Measurements from ENCODE around the gene SEMA3G.

- TF ChIP-seq, protein P1, sequence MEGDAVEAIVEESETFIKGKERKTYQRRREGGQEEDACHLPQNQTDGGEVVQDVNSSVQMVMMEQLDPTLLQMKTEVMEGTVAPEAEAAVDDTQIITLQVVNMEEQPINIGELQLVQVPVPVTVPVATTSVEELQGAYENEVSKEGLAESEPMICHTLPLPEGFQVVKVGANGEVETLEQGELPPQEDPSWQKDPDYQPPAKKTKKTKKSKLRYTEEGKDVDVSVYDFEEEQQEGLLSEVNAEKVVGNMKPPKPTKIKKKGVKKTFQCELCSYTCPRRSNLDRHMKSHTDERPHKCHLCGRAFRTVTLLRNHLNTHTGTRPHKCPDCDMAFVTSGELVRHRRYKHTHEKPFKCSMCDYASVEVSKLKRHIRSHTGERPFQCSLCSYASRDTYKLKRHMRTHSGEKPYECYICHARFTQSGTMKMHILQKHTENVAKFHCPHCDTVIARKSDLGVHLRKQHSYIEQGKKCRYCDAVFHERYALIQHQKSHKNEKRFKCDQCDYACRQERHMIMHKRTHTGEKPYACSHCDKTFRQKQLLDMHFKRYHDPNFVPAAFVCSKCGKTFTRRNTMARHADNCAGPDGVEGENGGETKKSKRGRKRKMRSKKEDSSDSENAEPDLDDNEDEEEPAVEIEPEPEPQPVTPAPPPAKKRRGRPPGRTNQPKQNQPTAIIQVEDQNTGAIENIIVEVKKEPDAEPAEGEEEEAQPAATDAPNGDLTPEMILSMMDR (IDR thresholded peaks at IDR 0.05) = no peak
- no peak for TF ChIP-seq POLR2A (IDR thresholded peaks at IDR 0.05)
Measured at GRCh38 chr3:52450489-52451236, 5.8 kb upstream of the SEMA3G start.

Data from right lobe of liver (tissue), 4 donors.